DND-41 (cell line): Measurements from ENCODE around the gene SCUBE1.

Experiments
- ATAC-seq: fragments of 200-7000 bp; cut with Tn5 transposase; 3 replicates; pipeline ENCODE4 v1.9.1; 2021; ENCODE audit warnings: low read depth; ENCODE audit not compliant: insufficient read depth
- DNase-seq: peaks from one replicate; pipeline ENCODE4 v3.0.0-alpha.2; 2020
- H2AFZ ChIP-seq: 2 replicates; pipeline ENCODE4 v1.6.0; 2012; ENCODE audit warnings: low read depth, low read length
- H3K27ac ChIP-seq: 2 replicates; pipeline ENCODE4 v1.5.1; 2012; ENCODE audit warnings: low read length, inconsistent platforms
- H3K27me3 ChIP-seq: fragments of 200-600 bp; sonication (generic); 2 replicates; pipeline ENCODE4 v1.6.0; 2012; ENCODE audit warnings: low read length, mild to moderate bottlenecking, inconsistent platforms; ENCODE audit not compliant: insufficient read depth, poor library complexity
- H3K36me3 ChIP-seq: 2 replicates; pipeline ENCODE4 v1.5.1; 2012; ENCODE audit warnings: low read length, inconsistent platforms; ENCODE audit not compliant: insufficient read depth
- H3K4me1 ChIP-seq: 2 replicates; pipeline ENCODE4 v1.5.1; 2012; ENCODE audit warnings: mild to moderate bottlenecking, low read length; ENCODE audit not compliant: insufficient read depth
- H3K4me2 ChIP-seq: 2 replicates; pipeline ENCODE4 v1.6.0; 2012; ENCODE audit warnings: mild to moderate bottlenecking, moderate library complexity, low read length, inconsistent platforms; ENCODE audit not compliant: insufficient read depth
- H3K4me3 ChIP-seq, 2 experiments: fragments of 200-600 bp in 1 of 2; shearing (Covaris generic) in 1 of 2; 2 replicates each; pipeline ENCODE4 v1.5.1; 2012 to 2016; ENCODE audit warnings: inconsistent platforms in 2 of 2, low read length in 2 of 2, mild to moderate bottlenecking in 2 of 2, low read depth in 1 of 2, moderate library complexity in 1 of 2
- H3K79me2 ChIP-seq: 2 replicates; pipeline ENCODE4 v1.6.0; 2012; ENCODE audit warnings: low read length, inconsistent platforms; ENCODE audit not compliant: insufficient read depth
- H3K9ac ChIP-seq: 2 replicates; pipeline ENCODE4 v1.6.0; 2012; ENCODE audit warnings: low read depth, mild to moderate bottlenecking, inconsistent platforms, low read length, moderate library complexity
- H3K9me3 ChIP-seq: 2 replicates; pipeline ENCODE4 v1.5.1; 2012; ENCODE audit warnings: low read length, moderate library complexity, mild to moderate bottlenecking, inconsistent platforms; ENCODE audit not compliant: insufficient read depth, severe bottlenecking
- H4K20me1 ChIP-seq: 2 replicates; pipeline ENCODE4 v1.6.0; 2012; ENCODE audit warnings: low read length; ENCODE audit not compliant: insufficient read depth
- CTCF ChIP-seq: IDR thresholded peaks from 2 replicates; pipeline ENCODE4 v1.5.1; 2012; ENCODE audit warnings: borderline replicate concordance, low read length, moderate library complexity, mild to moderate bottlenecking; ENCODE audit not compliant: poor library complexity, severe bottlenecking; ENCODE audit errors: extremely low read depth
- EZH2 ChIP-seq: IDR thresholded peaks from 3 replicates; pipeline ENCODE4 v1.6.1; 2012; ENCODE audit warnings: borderline replicate concordance, low read depth, mild to moderate bottlenecking, moderate library complexity, low read length, inconsistent platforms; ENCODE audit not compliant: severe bottlenecking

The SCUBE1 gene

DNA sequence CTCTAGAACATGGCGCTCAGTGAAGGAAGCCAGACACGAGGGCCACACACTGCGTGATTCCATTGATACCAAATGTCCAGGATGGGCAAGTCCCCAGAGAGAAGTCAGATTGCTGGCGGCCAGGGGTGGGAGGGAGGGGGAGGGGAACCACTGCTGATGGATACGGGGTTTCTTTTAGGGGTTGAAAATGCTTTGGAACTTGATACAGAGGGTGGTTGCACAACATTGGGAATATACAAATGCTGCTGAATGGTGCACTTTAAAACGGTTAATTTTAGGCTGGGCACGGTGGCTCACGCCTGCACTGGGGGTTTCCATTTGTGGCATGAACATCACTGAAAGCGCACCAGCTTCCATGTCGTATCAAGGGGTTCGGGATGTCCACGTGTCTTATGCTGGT is 186.8 kb downstream of the SCUBE1 start:
- H2AFZ ChIP-seq: no peak overlapping the region
- H3K4me2 ChIP-seq: no peak overlapping the region
- TF ChIP-seq EZH2: no peak
- TF ChIP-seq CTCF: no peak
- no peaks in the 10 kb centered on the region for H3K9me3 ChIP-seq
- no peak overlapping the region for H3K9ac ChIP-seq
- H4K20me1 ChIP-seq: no peaks in the 10 kb centered on the region
- no peaks in the 10 kb centered on the region for H3K36me3 ChIP-seq
- no peak overlapping the region for H3K27ac ChIP-seq
- no peak overlapping the region for H3K4me3 ChIP-seq
- peaks cover 17% of the 10 kb centered on the region for H3K27me3 ChIP-seq
- ATAC-seq: no peak
- peaks cover 11% of the 10 kb centered on the region for H3K4me1 ChIP-seq
- no peak for DNase-seq
- H3K79me2 ChIP-seq: no peaks in the 10 kb centered on the region

DNA sequence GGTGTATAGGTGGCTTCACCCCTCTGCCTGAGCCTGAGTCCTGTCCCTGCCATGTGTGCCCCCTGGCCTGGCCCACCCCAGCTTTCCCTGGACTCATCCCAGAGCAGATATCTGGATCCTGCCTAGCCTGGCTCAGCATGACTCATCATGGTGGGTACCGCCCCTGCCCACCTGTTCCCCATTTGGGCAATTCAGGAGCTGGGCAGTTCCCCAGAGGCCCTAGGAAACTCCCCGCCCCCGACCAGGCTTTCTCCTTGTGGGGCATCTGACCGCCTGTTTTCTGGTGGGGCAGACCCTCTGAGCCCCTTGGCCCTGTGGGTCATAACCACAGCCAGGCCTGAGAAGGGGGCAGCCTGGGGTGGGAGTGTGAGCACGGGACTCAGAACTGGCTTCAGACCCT is 187.4 kb downstream of the SCUBE1 start:
- Histone ChIP-seq H3K36me3 (no peaks in the 10 kb centered on the region), H3K4me1 (peaks cover 18% of the 10 kb centered on the region), H4K20me1 (peaks cover 2% of the 10 kb centered on the region; the same call in 1 of the 2 replicates), H2AFZ (no peak overlapping the region), H3K4me3 (no peak overlapping the region), H3K4me2 (no peak overlapping the region), H3K27me3 (peaks cover 23% of the 10 kb centered on the region), H3K79me2 (no peaks in the 10 kb centered on the region), H3K9me3 (no peaks in the 10 kb centered on the region), H3K9ac (no peak overlapping the region), H3K27ac (no peak overlapping the region)
- DNase-seq (no peak), ATAC-seq (no peak)
- TF ChIP-seq CTCF: no peak
- no peak for TF ChIP-seq EZH2

DNA sequence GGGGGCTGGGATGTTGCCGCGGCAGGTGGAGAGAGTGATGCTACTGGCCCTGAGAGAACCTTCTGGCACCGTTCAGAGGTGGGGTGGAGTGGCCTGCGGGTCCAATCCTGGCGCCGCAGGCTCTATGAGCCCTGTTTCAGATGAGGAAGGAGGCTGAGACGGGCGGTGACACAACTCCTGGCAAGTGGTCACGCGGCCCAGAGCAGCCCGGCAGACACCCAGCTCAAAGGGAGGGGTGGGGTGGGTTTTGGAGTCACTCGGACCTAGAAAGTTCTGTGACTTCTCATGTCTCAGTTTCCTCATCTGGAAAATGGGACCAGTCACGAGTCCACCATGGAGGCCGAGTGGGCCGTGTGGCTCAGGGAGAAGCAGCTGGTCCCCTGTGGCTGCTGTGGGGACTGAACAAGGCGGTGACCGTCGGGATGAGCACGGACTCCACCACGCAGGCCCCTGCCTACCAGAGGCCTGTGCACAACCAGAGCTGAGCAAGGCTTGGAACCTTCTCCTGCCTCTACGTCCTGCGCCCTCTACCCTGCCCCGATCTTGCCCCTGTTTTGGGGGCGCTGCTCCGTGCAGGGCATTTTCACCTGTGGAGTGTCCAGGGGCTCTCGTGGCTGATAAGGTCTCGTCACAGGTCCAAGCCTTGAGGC is 188.2 kb downstream of the SCUBE1 start:
- peaks cover 5% of the 10 kb centered on the region for H4K20me1 ChIP-seq
- H2AFZ ChIP-seq: no peak overlapping the region
- no peak overlapping the region for H3K4me3 ChIP-seq
- no peaks in the 10 kb centered on the region for H3K36me3 ChIP-seq
- peaks cover 27% of the 10 kb centered on the region for H3K27me3 ChIP-seq
- H3K4me2 ChIP-seq: no peak overlapping the region
- peaks cover 19% of the 10 kb centered on the region for H3K4me1 ChIP-seq
- H3K9ac ChIP-seq: no peak overlapping the region
- no peak for TF ChIP-seq EZH2
- TF ChIP-seq CTCF: no peak
- no peak overlapping the region for H3K27ac ChIP-seq
- DNase-seq (no peak), ATAC-seq (no peak)
- H3K79me2 ChIP-seq: no peaks in the 10 kb centered on the region
- H3K9me3 ChIP-seq: no peaks in the 10 kb centered on the region
